Naive thymus-derived CD4-positive, alpha-beta T cell (primary cell): ENCODE measurements around the gene P2RY11. TPM values are rescaled to one million over a fixed set of nuclear protein-coding genes. Genes with fewer than 3 reads are reported as not detected.

Source experiments
- ATAC-seq: fragments of 150-1000 bp; cut with Tn5 transposase; 2 replicates; pipeline ENCODE4 v1.10.0; 2021; ENCODE audit warnings: mild to moderate bottlenecking, moderate library complexity
- CTCF ChIA-PET: fragments of 350-600 bp; sonication (Branson Sonifier 250); formaldehyde crosslinking; loops from one replicate; lab custom pipeline; 2021; ENCODE audit warnings: antibody characterized with exemption; lab: Charles Lee
- POLR2A ChIA-PET: fragments of 350-600 bp; sonication (Branson Sonifier 250); formaldehyde crosslinking; loops from one replicate; lab custom pipeline; 2021; ENCODE audit warnings: antibody characterized with exemption, inconsistent platforms; lab: Charles Lee
- DNase-seq, 9 donors: peaks; one replicate each; pipeline versions ENCODE4 v3.0.0 to v3.0.0-alpha.2; 2020 to 2022; ENCODE audit warnings: mixed read lengths in 1 of 9
- H3K27ac ChIP-seq: one replicate; pipeline ENCODE4 v1.7.0; 2013; ENCODE audit warnings: mild to moderate bottlenecking, low read depth, low read length, moderate library complexity
- H3K27me3 ChIP-seq, 2 donors: one replicate each; pipeline ENCODE4 v1.7.0; 2013; ENCODE audit warnings: low read length in 2 of 2, mild to moderate bottlenecking in 2 of 2, moderate library complexity in 2 of 2; ENCODE audit not compliant: control insufficient read depth in 2 of 2, insufficient read depth in 2 of 2
- H3K36me3 ChIP-seq, 3 experiments: 1 replicate in 2 of 3; 2 replicates in 1 of 3; pipeline ENCODE4 v1.7.0; 2013; ENCODE audit warnings: low read length in 3 of 3, mild to moderate bottlenecking in 3 of 3, moderate library complexity in 1 of 3; ENCODE audit not compliant: insufficient read depth in 3 of 3, control insufficient read depth in 2 of 3
- H3K4me1 ChIP-seq, 2 donors: one replicate each; pipeline ENCODE4 v1.7.0; 2013; ENCODE audit warnings: low read length in 2 of 2, mild to moderate bottlenecking in 2 of 2, moderate library complexity in 1 of 2; ENCODE audit not compliant: control insufficient read depth in 2 of 2, insufficient read depth in 2 of 2
- H3K4me3 ChIP-seq: 2 replicates; pipeline ENCODE4 v1.7.0; 2013; ENCODE audit warnings: mild to moderate bottlenecking, low read length
- H3K9me3 ChIP-seq, 3 experiments: 1 replicate in 2 of 3; 2 replicates in 1 of 3; pipeline ENCODE4 v1.7.0; 2013; ENCODE audit warnings: low read length in 3 of 3; ENCODE audit not compliant: control insufficient read depth in 2 of 3
- H3K27ac Mint-ChIP-seq, 9 donors: one replicate each; pipeline ENCODE4 v1.8.0; 2020 to 2022; ENCODE audit warnings: mixed read lengths in 9 of 9, mild to moderate bottlenecking in 8 of 9, moderate library complexity in 5 of 9, inconsistent platforms in 2 of 9
- H3K27me3 Mint-ChIP-seq, 5 donors: one replicate each; pipeline ENCODE4 v1.8.0; 2021 to 2022; ENCODE audit warnings: mixed read lengths in 5 of 5, mild to moderate bottlenecking in 1 of 5
- H3K36me3 Mint-ChIP-seq, 5 donors: one replicate each; pipeline ENCODE4 v1.8.0; 2020 to 2022; ENCODE audit warnings: mixed read lengths in 5 of 5, mild to moderate bottlenecking in 3 of 5, inconsistent platforms in 1 of 5
- H3K4me1 Mint-ChIP-seq, 7 donors: one replicate each; pipeline ENCODE4 v1.8.0; 2020 to 2022; ENCODE audit warnings: mixed read lengths in 7 of 7, mild to moderate bottlenecking in 3 of 7, inconsistent platforms in 1 of 7
- H3K4me3 Mint-ChIP-seq, 10 donors: one replicate each; pipeline ENCODE4 v1.8.0; 2020 to 2022; ENCODE audit warnings: mild to moderate bottlenecking in 10 of 10, mixed read lengths in 10 of 10, moderate library complexity in 6 of 10, inconsistent platforms in 2 of 10
- H3K9me3 Mint-ChIP-seq, 11 donors: one replicate each; pipeline ENCODE4 v1.8.0; 2020 to 2022; ENCODE audit warnings: mixed read lengths in 11 of 11, mild to moderate bottlenecking in 4 of 11, inconsistent platforms in 1 of 11, moderate library complexity in 1 of 11
- intact Hi-C, 2 donors: fragments of 100-400 bp; cut with micrococcal nuclease; formaldehyde crosslinking; loops; one replicate each; pipeline ENCODE4 v1.15.1; 2023
- polyA plus RNA-seq, 2 donors: library from polyadenylated mRNA; unstranded; fragments of 300-500 nt; fragmentation: Illumina TruSeq; gene quantifications; one replicate each; pipeline ENCODE4 v1.2.3, GENCODE V29; 2021
- total RNA-seq, 6 experiments: library from RNA in 5 of 6; stranded (reverse) in 5 of 6; gene quantifications; 1 replicate in 5 of 6; 2 replicates in 1 of 6; pipeline ENCODE4 v1.2.3 and lab custom pipeline; 2021 to 2026

The P2RY11 gene
- total and polyA plus RNA-seq, 7 experiments from 2014 or later: 2.7 to 89.3 (median 50.4) TPM

DNA sequence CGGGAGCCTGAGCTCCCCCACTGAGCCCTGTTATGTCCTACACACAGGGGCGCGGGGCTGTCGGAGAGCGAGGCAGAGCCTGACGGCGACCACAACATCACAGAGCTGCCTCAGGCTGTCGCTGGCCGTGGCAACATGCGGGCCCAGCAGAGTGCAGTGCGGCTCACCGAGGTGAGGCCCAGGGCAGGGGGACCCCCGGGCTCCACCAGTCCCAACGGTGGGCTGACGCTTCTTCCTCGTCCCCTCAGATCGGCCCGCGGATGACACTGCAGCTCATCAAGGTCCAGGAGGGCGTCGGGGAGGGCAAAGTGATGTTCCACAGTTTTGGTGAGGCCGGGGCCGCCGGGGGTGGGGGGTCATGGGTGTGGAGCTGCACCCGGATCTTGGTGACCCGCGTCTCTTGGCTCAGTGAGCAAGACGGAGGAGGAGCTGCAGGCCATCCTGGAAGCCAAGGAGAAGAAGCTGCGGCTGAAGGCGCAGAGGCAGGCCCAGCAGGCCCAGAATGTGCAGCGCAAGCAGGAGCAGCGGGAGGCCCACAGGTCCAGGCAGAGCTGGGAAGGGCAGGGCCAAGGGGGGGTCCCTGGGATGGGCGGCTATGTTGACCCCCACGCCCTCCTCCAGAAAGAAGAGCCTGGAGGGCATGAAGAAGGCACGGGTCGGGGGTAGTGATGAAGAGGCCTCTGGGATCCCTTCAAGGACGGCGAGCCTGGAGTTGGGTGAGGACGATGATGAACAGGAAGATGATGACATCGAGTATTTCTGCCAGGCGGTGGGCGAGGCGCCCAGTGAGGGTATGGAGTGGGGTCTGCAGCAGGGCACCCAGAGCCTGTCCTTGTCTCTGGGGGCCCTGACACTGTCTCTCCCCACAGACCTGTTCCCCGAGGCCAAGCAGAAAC, 1.2 kb upstream of the P2RY11 start:
- ATAC-seq: no peak
- POLR2A ChIA-PET: interaction anchor here (0.6 to 7.0 kb wide), 3 partner anchors 8 to 30 kb away, joined by 3 to 85 read pairs (median 3); partner anchors contain the start of gene EIF3G
- CTCF ChIA-PET: interaction anchor here (0.7 kb wide), 1 partner anchor 12 kb away, joined by 3 read pairs; no protein-coding TSS in a partner anchor
- H3K4me3 Mint-ChIP-seq: peak overlapping the region in 2 of 10 donors; percentile 11 to 38
- Histone ChIP-seq H3K9me3 (no peaks in the 10 kb centered on the region), H3K27me3 (no peaks in the 10 kb centered on the region), H3K27ac (no peak overlapping the region), H3K4me3 (no peak overlapping the region), H3K4me1 (peaks cover 38 to 58% of the 10 kb centered on the region in 2 donors), H3K36me3 (peaks cover 23 to 67% (median 23%) of the 10 kb centered on the region in 3 experiments)
- no peaks in the 10 kb centered on the region for H3K27me3 Mint-ChIP-seq
- peaks cover 0 to 31% (median 14%) of the 10 kb centered on the region in 5 donors for H3K36me3 Mint-ChIP-seq
- H3K9me3 Mint-ChIP-seq: peaks cover 0 to 3% (median 0%) of the 10 kb centered on the region in 11 donors
- no peak for DNase-seq
- intact Hi-C loops: loop anchor here in 1 of 2 donors (5.0 kb wide), 1 partner anchor 178 kb away; no protein-coding TSS in a partner anchor
- H3K27ac Mint-ChIP-seq: peak overlapping the region in 3 of 9 donors; percentile 38 to 71 (median 47)
- H3K4me1 Mint-ChIP-seq: peaks cover 10 to 52% (median 45%) of the 10 kb centered on the region in 7 donors

DNA sequence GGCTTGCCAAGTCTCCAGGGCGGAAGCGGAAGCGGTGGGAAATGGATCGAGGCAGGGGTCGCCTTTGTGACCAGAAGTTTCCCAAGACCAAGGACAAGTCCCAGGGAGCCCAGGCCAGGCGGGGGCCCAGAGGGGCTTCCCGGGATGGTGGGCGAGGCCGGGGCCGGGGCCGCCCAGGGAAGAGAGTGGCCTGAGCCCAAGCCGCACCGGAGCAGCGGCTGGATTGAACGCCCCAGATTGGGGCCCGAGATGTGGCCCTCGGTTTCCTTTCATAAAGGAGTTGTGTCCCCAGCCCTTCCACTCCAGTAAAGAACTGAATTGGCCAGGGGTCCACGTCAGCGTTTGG, 548 bp upstream of the P2RY11 start:
- Mint-ChIP-seq H3K4me3 (peak overlapping the region in 2 of 10 donors; percentile 11 to 38), H3K27ac (peak overlapping the region in 3 of 9 donors; percentile 38 to 71 (median 47)), H3K27me3 (no peaks in the 10 kb centered on the region), H3K4me1 (peaks cover 5 to 46% (median 39%) of the 10 kb centered on the region in 7 donors), H3K36me3 (peaks cover 0 to 31% (median 14%) of the 10 kb centered on the region in 5 donors), H3K9me3 (peaks cover 0 to 3% (median 0%) of the 10 kb centered on the region in 11 donors)
- POLR2A ChIA-PET: no interaction called here
- ATAC-seq: no peak
- DNase-seq: no peak
- Histone ChIP-seq H3K4me1 (peaks cover 32 to 52% of the 10 kb centered on the region in 2 donors), H3K27me3 (no peaks in the 10 kb centered on the region), H3K9me3 (no peaks in the 10 kb centered on the region), H3K27ac (no peak overlapping the region), H3K4me3 (no peak overlapping the region), H3K36me3 (peaks cover 25 to 73% (median 29%) of the 10 kb centered on the region in 3 experiments)
- intact Hi-C loops: loop anchor here in 1 of 2 donors (5.0 kb wide), 1 partner anchor 179 kb away; no protein-coding TSS in a partner anchor
- CTCF ChIA-PET: interaction anchor here (0.8 kb wide), 1 partner anchor 28 kb away, joined by 3 read pairs; no protein-coding TSS in a partner anchor

DNA sequence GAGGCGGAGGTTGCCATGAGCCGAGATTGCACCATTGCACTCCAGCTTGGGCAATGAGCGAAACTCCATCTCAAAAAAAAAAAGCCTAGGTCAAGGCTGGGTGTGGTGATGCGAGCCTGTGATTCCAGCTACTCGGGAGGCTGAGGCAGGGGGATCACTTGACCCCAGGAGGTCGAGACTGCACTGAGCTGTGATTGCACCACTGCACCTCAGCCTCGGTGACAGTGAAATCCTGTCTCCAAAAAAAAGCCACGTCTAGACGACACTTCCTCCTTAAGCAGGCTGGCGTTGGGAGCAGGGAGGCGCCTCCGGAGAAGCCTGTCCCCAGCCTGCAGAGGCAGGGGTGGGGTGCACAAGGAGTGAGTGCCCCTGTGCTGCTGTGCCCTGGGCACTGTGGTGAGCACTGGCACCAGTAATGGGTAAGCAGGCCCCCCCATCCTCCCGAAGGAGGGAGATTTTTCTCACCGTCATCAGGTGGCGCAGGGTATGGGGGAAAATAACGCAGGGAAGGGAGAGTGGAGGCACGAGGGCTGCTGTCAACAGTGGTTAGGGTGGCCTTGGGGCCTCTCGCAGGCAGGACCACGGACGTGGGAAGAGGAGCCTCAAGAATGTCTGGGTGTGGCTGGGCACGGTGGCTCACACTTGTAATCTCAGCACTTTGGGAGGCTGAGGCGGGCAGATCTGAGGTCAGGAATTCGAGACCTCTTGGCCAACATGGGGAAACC, 706 bp downstream of the P2RY11 start:
- Mint-ChIP-seq H3K27me3 (no peaks in the 10 kb centered on the region), H3K36me3 (peaks cover 0 to 28% (median 15%) of the 10 kb centered on the region in 5 donors), H3K4me1 (peaks cover under 1 to 43% (median 35%) of the 10 kb centered on the region in 7 donors), H3K27ac (peak overlapping the region; percentile 66 to 92 (median 83)), H3K9me3 (peaks cover 0 to 3% (median 0%) of the 10 kb centered on the region in 11 donors), H3K4me3 (peak overlapping the region in 9 of 10 donors; percentile 13 to 75 (median 57))
- H3K4me3 ChIP-seq: peak overlapping the region; percentile 33
- peaks cover 37 to 82% (median 39%) of the 10 kb centered on the region in 3 experiments for H3K36me3 ChIP-seq
- peak in 1 of 9 donors; percentile 67 for DNase-seq
- peaks cover 27 to 44% of the 10 kb centered on the region in 2 donors for H3K4me1 ChIP-seq
- peak overlapping the region; percentile 60 for H3K27ac ChIP-seq
- peak; percentile 45 for ATAC-seq
- H3K9me3 ChIP-seq: no peaks in the 10 kb centered on the region
- intact Hi-C loops: loop anchor here (2.0 to 5.0 kb wide), 2 partner anchors 180 to 181 kb away; no protein-coding TSS in a partner anchor
- POLR2A ChIA-PET: interaction anchor here (1.0 to 2.7 kb wide), 2 partner anchors 16 to 31 kb away, joined by 3 to 12 read pairs; no protein-coding TSS in a partner anchor
- CTCF ChIA-PET: interaction anchor here (0.8 kb wide), 1 partner anchor 27 kb away, joined by 3 read pairs; no protein-coding TSS in a partner anchor
- H3K27me3 ChIP-seq: no peaks in the 10 kb centered on the region

DNA sequence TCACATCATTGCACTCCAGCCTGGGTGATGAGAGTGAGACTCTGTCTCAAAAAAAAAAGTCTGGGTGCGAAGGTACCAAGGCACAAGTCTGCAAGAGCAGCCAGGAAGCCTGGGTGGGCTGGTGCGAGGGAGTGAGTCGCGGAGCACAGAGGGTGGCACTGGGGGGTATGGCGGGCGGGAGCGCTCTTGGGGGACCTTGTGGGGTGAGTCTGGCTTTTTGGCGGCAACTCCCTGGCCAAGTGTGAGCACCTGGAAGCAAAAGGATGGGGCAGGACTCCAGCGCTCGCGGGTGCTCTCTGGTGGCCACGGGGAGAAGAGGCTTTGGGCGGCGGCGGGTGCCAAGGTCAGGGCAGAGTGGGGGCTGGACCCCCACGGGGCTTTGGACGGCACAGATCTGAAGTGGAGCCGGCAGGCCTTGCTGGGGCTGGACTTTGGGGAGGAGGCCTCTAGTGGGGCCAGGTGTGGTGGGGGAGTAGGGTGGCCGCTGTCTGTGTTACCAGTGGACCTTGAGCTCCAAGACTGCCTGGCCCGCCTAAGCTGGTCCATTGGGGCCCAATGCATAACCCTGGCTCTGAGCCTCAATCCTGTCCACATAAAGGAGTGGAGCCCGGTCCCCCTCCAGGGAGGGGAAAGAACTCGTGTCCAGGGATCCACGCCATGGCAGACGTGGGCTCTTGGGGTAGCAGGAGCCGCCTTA, 1.6 kb downstream of the P2RY11 start:
- CTCF ChIA-PET: interaction anchor here (0.6 to 1.3 kb wide), 5 partner anchors 9 to 182 kb away, joined by 3 to 5 read pairs (median 3); no protein-coding TSS in a partner anchor

DNA sequence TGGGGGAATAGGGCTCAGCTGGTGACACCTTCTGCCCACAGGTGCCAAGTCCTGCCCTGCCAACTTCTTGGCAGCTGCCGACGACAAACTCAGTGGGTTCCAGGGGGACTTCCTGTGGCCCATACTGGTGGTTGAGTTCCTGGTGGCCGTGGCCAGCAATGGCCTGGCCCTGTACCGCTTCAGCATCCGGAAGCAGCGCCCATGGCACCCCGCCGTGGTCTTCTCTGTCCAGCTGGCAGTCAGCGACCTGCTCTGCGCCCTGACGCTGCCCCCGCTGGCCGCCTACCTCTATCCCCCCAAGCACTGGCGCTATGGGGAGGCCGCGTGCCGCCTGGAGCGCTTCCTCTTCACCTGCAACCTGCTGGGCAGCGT, 2.1 kb downstream of the P2RY11 start:
- H3K4me3 ChIP-seq: no peak overlapping the region

More for the DNA sequence above, 1.6 kb downstream of the P2RY11 start:
- Mint-ChIP-seq H3K4me1 (peaks cover 0 to 43% (median 34%) of the 10 kb centered on the region in 7 donors), H3K9me3 (peaks cover 0 to 3% (median 0%) of the 10 kb centered on the region in 11 donors), H3K27ac (peak overlapping the region; percentile 51 to 92 (median 83)), H3K27me3 (no peaks in the 10 kb centered on the region), H3K4me3 (peak overlapping the region in 9 of 10 donors; percentile 15 to 75 (median 50)), H3K36me3 (peaks cover 0 to 27% (median 12%) of the 10 kb centered on the region in 5 donors)
- intact Hi-C loops: loop anchor here (1.0 to 5.0 kb wide), 4 partner anchors 14 to 182 kb away; no protein-coding TSS in a partner anchor
- Histone ChIP-seq H3K4me3 (peak overlapping the region; percentile 33), H3K27ac (peak overlapping the region; percentile 60), H3K9me3 (no peaks in the 10 kb centered on the region), H3K27me3 (no peaks in the 10 kb centered on the region), H3K4me1 (peaks cover 26 to 39% of the 10 kb centered on the region in 2 donors), H3K36me3 (peaks cover 34 to 80% (median 34%) of the 10 kb centered on the region in 3 experiments)
- peak; percentile 65 for ATAC-seq
- POLR2A ChIA-PET: interaction anchor here (0.5 to 2.7 kb wide), 6 partner anchors 13 to 264 kb away, joined by 3 to 12 read pairs (median 4); no protein-coding TSS in a partner anchor
- DNase-seq: peak; percentile 30 to 72 (median 52)

More for the DNA sequence above, 2.1 kb downstream of the P2RY11 start:
- Mint-ChIP-seq H3K36me3 (peaks cover 0 to 24% (median 12%) of the 10 kb centered on the region in 5 donors), H3K4me1 (peaks cover 0 to 42% (median 34%) of the 10 kb centered on the region in 7 donors), H3K27ac (peak overlapping the region in 2 of 9 donors; percentile 86 to 92), H3K9me3 (peaks cover 0 to 3% (median 0%) of the 10 kb centered on the region in 11 donors), H3K27me3 (no peaks in the 10 kb centered on the region), H3K4me3 (peak overlapping the region in 2 of 10 donors; percentile 57 to 64)
- Histone ChIP-seq H3K4me1 (peaks cover 30 to 38% of the 10 kb centered on the region in 2 donors), H3K36me3 (peaks cover 29 to 79% (median 30%) of the 10 kb centered on the region in 3 experiments), H3K9me3 (no peaks in the 10 kb centered on the region), H3K27ac (peak overlapping the region; percentile 60), H3K27me3 (no peaks in the 10 kb centered on the region)
- no peak for ATAC-seq
- DNase-seq: no peak
- intact Hi-C loops: loop anchor here (1.0 to 5.0 kb wide), 4 partner anchors 14 to 183 kb away; no protein-coding TSS in a partner anchor
- ChIA-PET CTCF (interaction anchor here (0.6 to 1.7 kb wide), 6 partner anchors 9 to 183 kb away, joined by 3 to 6 read pairs (median 3); no protein-coding TSS in a partner anchor), POLR2A (interaction anchor here (0.5 to 8.9 kb wide), 6 partner anchors 7 to 263 kb away, joined by 3 to 85 read pairs (median 6); partner anchors contain the start of gene PPAN)
